Heart right ventricle (tissue), 16 donors: ENCODE results near the gene FAM184B. TPM values are rescaled to one million over a fixed set of nuclear protein-coding genes. Genes with fewer than 3 reads are reported as not detected.

Source experiments
- ATAC-seq, 8 donors: fragments of 200-7000 bp; cut with Tn5 transposase; one replicate each; pipeline ENCODE4 v1.9.1; 2020; ENCODE audit warnings: mild to moderate bottlenecking in 8 of 8, moderate library complexity in 8 of 8, moderate number of reproducible peaks in 1 of 8
- DNase-seq, 2 donors: peaks; one replicate each; pipeline ENCODE4 v3.0.0-alpha.2; 2020
- H3K27ac ChIP-seq, 10 donors: fragments of 200-600 bp; sonication (generic) in 2 of 10; one replicate each; pipeline versions ENCODE4 v1.5.0 to v1.8.0; 2020 to 2022; ENCODE audit warnings: mild to moderate bottlenecking in 3 of 10
- H3K27me3 ChIP-seq, 7 donors: fragments of 200-600 bp; one replicate each; pipeline ENCODE4 v1.8.0; 2021 to 2022; ENCODE audit warnings: mild to moderate bottlenecking in 2 of 7
- H3K36me3 ChIP-seq, 9 donors: fragments of 200-600 bp; sonication (generic) in 1 of 9; one replicate each; pipeline versions ENCODE4 v1.5.0 to v1.8.0; 2020 to 2022; ENCODE audit warnings: mild to moderate bottlenecking in 2 of 9
- H3K4me1 ChIP-seq, 9 donors: fragments of 200-600 bp; sonication (generic) in 1 of 9; one replicate each; pipeline versions ENCODE4 v1.5.0 to v1.8.0; 2020 to 2022; ENCODE audit warnings: mild to moderate bottlenecking in 4 of 9
- H3K4me3 ChIP-seq, 10 donors: fragments of 200-600 bp; sonication (generic) in 2 of 10; one replicate each; pipeline versions ENCODE4 v1.5.0 to v1.8.0; 2020 to 2022; ENCODE audit warnings: mild to moderate bottlenecking in 7 of 10, moderate library complexity in 2 of 10
- H3K9me3 ChIP-seq, 11 donors: fragments of 200-600 bp in 10 of 11; sonication (generic) in 2 of 11; one replicate each; pipeline versions ENCODE4 v1.5.0 to v1.8.0; 2013 to 2022; ENCODE audit warnings: mild to moderate bottlenecking in 2 of 11, control low read depth in 1 of 11, moderate library complexity in 1 of 11
- WGBS, 2 donors: extraction: QIAGEN DNeasy Blood & Tissue Kit; methylation state at CpG; one replicate each; pipeline ENCODE4 v1.1.7; 2013; ENCODE audit warnings: inconsistent platforms in 1 of 2; 5-methylcytosine and 5-hydroxymethylcytosine counted together
- intact Hi-C, 10 donors: fragments of 100-400 bp; cut with DNase I; formaldehyde crosslinking; loops; one replicate each; pipeline versions ENCODE4 v1.11.1 to v1.14.2; 2022
- polyA plus RNA-seq, 2 donors: library from polyadenylated mRNA; stranded (reverse); fragments of 200-250 nt; gene quantifications; one replicate each; pipeline ENCODE4 v1.2.3, GENCODE V29; 2013
- total RNA-seq, 10 donors: library from RNA; stranded (reverse); fragmentation: NEBNext Ultra II Directional in 3 of 10; extraction: Animal tissue kit (Norgen Biotek cat#: 25700) in 3 of 10; gene quantifications; one replicate each; pipeline versions ENCODE4 v1.2.1 to v1.2.4, GENCODE V29; 2021 to 2023
- TF ChIP-seq, protein P1 (sequence below), 9 donors: fragments of 200-600 bp; sonication (generic) in 2 of 9; IDR thresholded peaks; one replicate each; pipeline versions ENCODE4 v1.5.0 to v1.8.0; 2021 to 2022; ENCODE audit warnings: antibody characterized with exemption in 9 of 9, mild to moderate bottlenecking in 5 of 9, moderate library complexity in 1 of 9
- donor health status: Arrhythmogenic right ventricular cardiomyopathy.
- donor health status: ischemic (EF 13 %, LVEDD 7.1; RV severe dilation, severe dysfunction).
- donor health status: healthy with polysubstance abuse.
- donor health status: DM: no; HTN: yes; CAD: no.
- donor health status: DM: no; HTN: no; CAD: no.
- donor health status: ischemic (EF 25% LVEDD 6.9; RV normal size, moderate dysfunction).
- donor health status: ischemic (EF 25% LVEDD 5.7; RV mildly dilated, moderate dysfunction).
- donor health status: healthy.
- donor health status: DM: yes; HTN: yes; CAD: no.
- donor health status: Ischemic cardiomyopathy.
- donor health status: ischemic (EF 35%, LVEDD 5.7; RV mildly dilated, moderate dysfunction).
- donor health status: nonischemic (EF 11% LVEDD 7.7; RV severe dilation, severe dysfunction).
- donor health status: DM: yes; HTN: yes; CAD: no.
- donor health status: PGD.
- donor health status: ischemic (EF 29% LVEDD 5.4; RV normal size, mild dysfunction).
- donor health status: nonischemic (EF 23%, LVEDD 6.1; RV moderate dilation, normal function).

The FAM184B gene
- total and polyA plus RNA-seq, 12 donors = 0.01 to 0.07 TPM; not detected in 10

GRCh38 chr4:17702641-17703040 lies 78.8 kb downstream of the FAM184B start:
- Histone ChIP-seq H3K36me3 (no peaks in the 10 kb centered on the region), H3K9me3 (peaks cover 0 to 24% (median 6%) of the 10 kb centered on the region in 11 donors), H3K4me1 (peaks cover 0 to 3% (median 0%) of the 10 kb centered on the region in 9 donors), H3K4me3 (no peak overlapping the region), H3K27me3 (peaks cover 0 to 4% (median 0%) of the 10 kb centered on the region in 7 donors), H3K27ac (no peak overlapping the region)
- DNase-seq (no peak), ATAC-seq (no peak)
- 78 to 80% methylated on average over 5 of the region's 5 CpGs for WGBS, 2 donors
- intact Hi-C loops = no loop called here
- TF ChIP-seq, protein P1, sequence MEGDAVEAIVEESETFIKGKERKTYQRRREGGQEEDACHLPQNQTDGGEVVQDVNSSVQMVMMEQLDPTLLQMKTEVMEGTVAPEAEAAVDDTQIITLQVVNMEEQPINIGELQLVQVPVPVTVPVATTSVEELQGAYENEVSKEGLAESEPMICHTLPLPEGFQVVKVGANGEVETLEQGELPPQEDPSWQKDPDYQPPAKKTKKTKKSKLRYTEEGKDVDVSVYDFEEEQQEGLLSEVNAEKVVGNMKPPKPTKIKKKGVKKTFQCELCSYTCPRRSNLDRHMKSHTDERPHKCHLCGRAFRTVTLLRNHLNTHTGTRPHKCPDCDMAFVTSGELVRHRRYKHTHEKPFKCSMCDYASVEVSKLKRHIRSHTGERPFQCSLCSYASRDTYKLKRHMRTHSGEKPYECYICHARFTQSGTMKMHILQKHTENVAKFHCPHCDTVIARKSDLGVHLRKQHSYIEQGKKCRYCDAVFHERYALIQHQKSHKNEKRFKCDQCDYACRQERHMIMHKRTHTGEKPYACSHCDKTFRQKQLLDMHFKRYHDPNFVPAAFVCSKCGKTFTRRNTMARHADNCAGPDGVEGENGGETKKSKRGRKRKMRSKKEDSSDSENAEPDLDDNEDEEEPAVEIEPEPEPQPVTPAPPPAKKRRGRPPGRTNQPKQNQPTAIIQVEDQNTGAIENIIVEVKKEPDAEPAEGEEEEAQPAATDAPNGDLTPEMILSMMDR (IDR thresholded peaks at IDR 0.05) = no peak

- TF ChIP-seq, protein P1 (IDR thresholded peaks at IDR 0.05) = no peak
- H3K27me3 ChIP-seq = peaks cover 0 to 4% (median 0%) of the 10 kb centered on the region in 7 donors
- DNase-seq (no peak), ATAC-seq (no peak)
- peaks cover 0 to 3% (median 0%) of the 10 kb centered on the region in 9 donors for H3K4me1 ChIP-seq
- H3K4me3 ChIP-seq = no peak overlapping the region
- intact Hi-C loops = no loop called here
- no peaks in the 10 kb centered on the region for H3K36me3 ChIP-seq
- H3K27ac ChIP-seq = no peak overlapping the region
- H3K9me3 ChIP-seq = peaks cover 0 to 24% (median 6%) of the 10 kb centered on the region in 11 donors
- 90 to 95% methylated on average over 4 of the region's 4 CpGs for WGBS, 2 donors
Measured at GRCh38 chr4:17701882-17702281, 79.5 kb downstream of the FAM184B start.

DNA sequence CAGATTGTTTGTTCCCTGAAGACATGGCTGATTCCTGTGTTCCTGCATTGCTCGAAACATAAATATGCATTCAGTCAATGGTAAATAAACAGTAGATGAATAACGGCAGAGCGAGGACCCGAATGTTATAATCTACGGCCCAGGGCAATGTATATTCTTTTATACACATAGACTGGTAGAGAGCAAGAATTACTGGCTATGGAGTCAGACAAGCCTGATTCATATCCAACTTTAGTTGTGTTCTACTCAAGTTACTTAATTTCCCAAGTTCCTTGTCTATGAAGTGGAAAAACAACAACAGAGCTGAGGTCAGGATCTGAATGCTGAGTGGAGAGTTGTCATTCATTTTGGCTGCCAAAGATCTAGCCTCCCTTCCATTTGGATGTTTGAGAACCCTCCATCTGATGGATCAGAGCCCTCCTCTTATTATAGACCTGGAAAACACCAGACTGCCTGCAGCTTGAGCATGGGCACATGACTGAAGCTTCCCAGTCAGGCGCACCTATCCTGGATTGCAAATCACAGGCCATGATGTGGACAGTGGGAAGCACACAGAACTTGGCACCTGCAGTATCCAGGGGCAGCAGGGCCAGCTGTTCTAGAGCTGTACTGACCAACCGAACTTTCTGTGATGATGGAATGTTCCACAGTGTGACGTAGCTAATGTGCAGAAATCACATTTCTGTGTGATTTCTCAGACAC lies 80.1 kb downstream of the FAM184B start:
- no peaks in the 10 kb centered on the region for H3K36me3 ChIP-seq
- no peak for DNase-seq
- no peak for ATAC-seq
- 87 to 89% methylated on average over 8 of the region's 8 CpGs for WGBS, 2 donors
- H3K27me3 ChIP-seq = peaks cover 0 to 4% (median 0%) of the 10 kb centered on the region in 7 donors
- no peak overlapping the region for H3K4me3 ChIP-seq
- peaks cover 0 to 2% (median 0%) of the 10 kb centered on the region in 9 donors for H3K4me1 ChIP-seq
- no peak overlapping the region for H3K27ac ChIP-seq
- intact Hi-C loops = no loop called here
- TF ChIP-seq, protein P1 (IDR thresholded peaks at IDR 0.05) = no peak
- H3K9me3 ChIP-seq = peaks cover 0 to 24% (median 6%) of the 10 kb centered on the region in 11 donors

GRCh38 chr4:17699380-17699779 lies 82.0 kb downstream of the FAM184B start:
- 47 to 87% methylated on average over 2 of the region's 2 CpGs for WGBS, 2 donors
- intact Hi-C loops = no loop called here
- no peaks in the 10 kb centered on the region for H3K36me3 ChIP-seq
- ATAC-seq = no peak
- H3K27ac ChIP-seq = no peak overlapping the region
- DNase-seq = no peak
- H3K4me3 ChIP-seq = no peak overlapping the region
- TF ChIP-seq, protein P1 (IDR thresholded peaks at IDR 0.05) = no peak
- peaks cover 0 to 24% (median 6%) of the 10 kb centered on the region in 11 donors for H3K9me3 ChIP-seq
- H3K4me1 ChIP-seq = no peaks in the 10 kb centered on the region
- peaks cover 0 to 4% (median 0%) of the 10 kb centered on the region in 7 donors for H3K27me3 ChIP-seq
